COLO829 (cell line): ENCODE results near the gene URB2.
"Not testable (repeated sequence)": the region's sequence is repeated elsewhere in the genome, so short reads cannot be mapped to it uniquely, and the experiment has no call there.

ENCODE experiments used
- DNase-seq: peaks from one replicate; pipeline ENCODE4 v3.0.0; 2012; ENCODE audit warnings: low spot score

URB2 gene

GRCh38 chr1:229625915-229626831 is at the start of gene URB2, which contains the start of gene TAF5L:
Gene URB2, plus strand, starts transcription at chr1:229626247. Its CDS starts 1,387 bp downstream, at chr1:229627634.
Gene TAF5L, minus strand, starts transcription at chr1:229626122. Its CDS starts 11,640 bp downstream, at chr1:229614482.
- peak; percentile 95 for DNase-seq

DNA sequence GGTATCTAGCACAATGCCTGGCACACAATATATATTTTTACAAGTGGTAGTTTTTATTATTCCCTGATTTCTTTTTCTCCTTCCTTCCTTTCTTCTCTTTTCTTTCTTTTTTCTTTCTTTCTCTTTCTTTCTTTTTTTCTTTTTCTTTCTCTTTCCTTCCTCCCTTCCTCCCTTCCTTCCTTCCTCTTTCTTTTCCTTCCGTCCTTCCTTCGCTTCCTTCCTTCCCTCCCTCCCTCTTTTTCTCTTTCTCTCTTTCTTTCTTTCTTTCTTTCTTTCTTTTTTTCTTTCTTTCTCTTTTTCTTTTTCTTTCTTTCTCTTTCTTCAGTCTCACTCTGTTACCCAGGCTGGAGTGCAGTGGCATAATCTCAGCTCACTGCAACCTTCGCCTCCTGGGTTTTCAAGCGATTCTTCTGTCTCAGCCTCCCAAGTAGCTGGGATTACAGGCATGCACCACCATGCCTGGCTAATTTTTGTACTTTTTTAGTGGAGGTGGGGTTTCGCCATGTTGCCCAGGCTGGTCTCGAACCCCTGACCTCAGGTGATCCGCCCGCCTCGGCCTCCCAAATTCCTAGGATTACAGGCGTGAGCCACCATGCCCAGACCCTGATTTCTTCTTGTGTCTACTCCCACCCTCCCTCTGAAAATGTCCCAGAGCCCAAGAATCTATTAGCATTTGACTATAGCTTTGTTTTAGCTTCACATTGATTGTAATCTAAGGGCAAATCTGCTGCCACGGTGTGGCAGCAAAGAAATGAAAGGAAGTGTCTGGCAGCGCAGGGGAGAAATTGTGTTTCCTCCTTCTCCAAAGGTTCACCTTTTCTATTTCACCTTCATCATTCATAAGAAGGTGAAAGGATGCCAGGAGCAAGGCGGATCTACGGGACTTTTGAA is 47.6 kb upstream of the URB2 start:
- no peak for DNase-seq

DNA sequence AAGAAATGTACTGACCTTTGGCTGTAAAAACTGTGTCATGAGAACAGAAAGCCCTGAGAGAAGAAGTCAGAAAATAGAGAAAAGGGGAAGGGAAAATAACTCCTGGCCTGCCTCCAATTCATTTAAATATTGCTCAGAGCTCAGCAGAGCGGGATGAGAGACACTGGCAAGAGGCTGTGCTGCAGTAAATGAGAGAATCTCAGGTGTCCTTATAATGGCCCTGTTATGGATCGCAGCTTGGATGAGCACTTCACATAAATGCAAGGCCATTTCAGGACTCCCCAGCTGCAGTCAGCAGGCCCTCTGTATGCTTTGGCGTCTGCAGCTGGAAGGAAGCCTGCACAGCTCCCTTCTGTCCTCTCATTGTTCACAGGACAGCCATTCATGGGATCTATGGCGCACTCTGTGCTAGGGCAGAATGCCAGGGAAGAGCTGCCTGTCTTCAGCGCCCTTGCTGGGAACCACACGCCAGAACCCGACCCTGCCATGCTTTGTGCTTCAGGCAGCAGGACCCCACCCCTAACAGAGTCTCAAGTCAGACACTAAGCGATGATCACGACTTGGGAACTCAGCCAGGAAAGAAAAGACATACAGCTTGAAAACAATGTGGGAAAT is 46.9 kb upstream of the URB2 start:
- DNase-seq, result peak; percentile 85

GRCh38 chr1:229581485-229581884 is 44.6 kb upstream of the URB2 start:
- DNase-seq, result no peak

- DNase-seq, result no peak
Measured at GRCh38 chr1:229582011-229582694, 43.9 kb upstream of the URB2 start.

GRCh38 chr1:229582715-229583114 is 43.3 kb upstream of the URB2 start:
- no peak for DNase-seq

GRCh38 chr1:229585338-229585737 is 40.7 kb upstream of the URB2 start:
- DNase-seq, result no peak

DNA sequence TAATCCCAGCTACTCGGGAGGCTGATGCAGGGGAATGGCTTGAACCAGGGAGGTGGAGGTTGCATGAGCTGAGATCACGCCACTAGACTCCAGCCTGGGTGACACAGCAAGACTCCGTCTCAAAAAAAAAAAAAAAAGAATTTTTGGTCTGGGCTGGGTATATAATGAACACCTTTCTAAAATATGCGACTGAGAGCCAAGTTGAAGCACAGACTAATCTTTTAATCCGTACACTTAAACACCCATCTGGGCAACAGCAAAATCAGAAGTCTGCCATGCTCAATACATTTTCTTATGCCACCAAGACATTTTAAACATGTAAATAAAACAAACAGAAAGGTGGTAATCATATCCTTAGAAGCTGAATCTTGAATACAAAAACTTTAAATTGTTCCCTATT is 35.9 kb upstream of the URB2 start:
- DNase-seq, result no peak

DNA sequence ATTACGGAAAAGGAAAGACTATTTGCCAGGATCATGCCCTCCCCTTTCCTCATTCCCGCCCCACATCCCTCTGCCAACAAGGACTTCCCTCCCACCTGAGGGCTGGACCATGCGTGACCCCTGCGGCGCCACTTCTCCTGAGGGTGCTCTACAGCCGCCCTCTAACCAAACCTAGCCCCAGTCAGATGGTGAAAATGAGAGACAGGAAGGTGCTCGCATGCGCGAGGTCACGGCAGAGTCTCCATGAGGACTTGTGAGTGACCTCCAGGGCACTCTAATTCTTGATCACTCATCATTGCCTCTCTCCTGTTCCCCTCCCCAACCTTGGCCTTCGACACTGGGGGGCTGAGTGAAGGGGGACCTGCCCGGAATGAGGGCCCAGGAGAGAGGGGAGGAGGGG is 32.2 kb upstream of the URB2 start:
- DNase-seq, result no peak

- no peak for DNase-seq
Measured at GRCh38 chr1:229594227-229595008, 31.6 kb upstream of the URB2 start.

- not testable (repeated sequence) for DNase-seq
Measured at GRCh38 chr1:229595876-229596275, 30.2 kb upstream of the URB2 start.

DNA sequence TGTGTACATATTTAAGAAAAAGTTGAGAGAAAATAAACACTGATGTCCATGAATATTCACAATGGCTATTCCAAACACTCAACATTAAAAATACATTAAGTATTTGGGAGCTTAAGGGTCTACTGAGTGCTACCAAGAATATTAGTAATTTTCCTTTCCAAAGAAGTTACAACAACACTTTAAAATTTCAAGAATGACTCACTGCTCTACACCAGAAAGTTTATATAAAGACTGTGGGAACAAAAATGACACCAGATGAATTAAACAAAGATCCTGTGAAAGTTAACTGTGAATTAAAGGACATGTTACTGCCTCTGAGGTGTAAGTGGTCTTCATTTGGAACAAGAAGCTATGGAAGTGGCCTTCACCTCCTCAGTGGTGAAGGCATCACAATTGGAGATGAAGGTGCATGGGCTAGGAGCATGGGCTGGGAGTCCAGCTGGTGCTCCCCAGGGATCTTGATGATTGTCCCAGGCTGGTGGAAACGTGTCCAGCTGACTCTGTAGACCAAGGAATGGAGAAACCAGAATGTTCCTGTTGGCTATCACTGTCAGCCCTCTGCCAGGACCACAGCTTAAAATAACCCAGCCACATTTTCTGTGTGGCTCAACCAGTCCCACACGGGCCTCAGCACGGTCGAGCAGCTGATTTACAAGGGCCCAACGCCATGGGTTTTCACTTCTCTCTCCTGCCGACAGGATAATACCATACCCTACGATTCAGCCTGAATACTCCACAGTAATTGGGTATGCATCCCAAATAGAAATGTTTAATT is 28.9 kb upstream of the URB2 start:
- DNase-seq, result no peak

GRCh38 chr1:229597877-229598276 is 28.2 kb upstream of the URB2 start:
- no peak for DNase-seq

GRCh38 chr1:229599218-229599954 is 26.7 kb upstream of the URB2 start:
- DNase-seq, result no peak

GRCh38 chr1:229600229-229600628 is 25.8 kb upstream of the URB2 start:
- no peak for DNase-seq

- no peak for DNase-seq
Measured at GRCh38 chr1:229603371-229604005, 22.6 kb upstream of the URB2 start.

- no peak for DNase-seq
Measured at GRCh38 chr1:229607370-229607769, 18.7 kb upstream of the URB2 start.

DNA sequence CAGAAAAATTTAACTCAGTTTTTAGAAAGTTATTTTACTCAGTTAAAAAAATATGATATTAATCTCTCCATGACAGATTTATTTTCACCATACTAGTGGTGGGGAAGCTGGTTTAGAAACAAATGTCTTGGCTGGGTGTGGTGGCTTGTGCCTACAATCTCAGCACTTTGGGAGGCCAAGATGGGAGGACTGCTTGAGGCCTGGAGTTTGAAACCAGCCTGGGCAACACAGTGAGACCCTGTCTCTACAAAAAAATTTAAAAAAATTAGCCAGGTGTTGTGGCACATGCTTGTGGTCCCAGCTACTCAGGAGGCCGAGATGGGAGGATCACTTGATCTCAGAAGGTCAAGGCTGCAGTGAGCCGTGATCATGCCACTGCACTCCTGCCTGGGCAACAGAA is 17.5 kb upstream of the URB2 start:
- DNase-seq, result no peak

GRCh38 chr1:229613938-229614337 is 12.1 kb upstream of the URB2 start:
- no peak for DNase-seq
